HepG2 (cell line): Measurements from ENCODE around the gene KRTAP5-9. TPM values are rescaled to one million over a fixed set of nuclear protein-coding genes. Genes with fewer than 3 reads are reported as not detected.
A peak's percentile ranks its signal among the peaks of the same experiment; 100 is the strongest.
"Not testable (repeated sequence)": the region's sequence is repeated elsewhere in the genome, so short reads cannot be mapped to it uniquely, and the experiment has no call there.

Source experiments
- ARID5B ChIP-seq: IDR thresholded peaks from 2 replicates; pipeline ENCODE4 v1.4.0; 2020; ENCODE audit warnings: mild to moderate bottlenecking, missing genetic modification reagents
- HDAC2 ChIP-seq: sonication (generic); formaldehyde crosslinking; IDR thresholded peaks from 2 replicates; pipeline ENCODE4 v1.4.0; 2020; ENCODE audit warnings: missing genetic modification reagents
- HIC2 ChIP-seq: sonication (generic); formaldehyde crosslinking; IDR thresholded peaks from 2 replicates; pipeline ENCODE4 v1.9.0; 2022; ENCODE audit warnings: low read depth, missing genetic modification reagents
- KAT8 ChIP-seq: IDR thresholded peaks from 2 replicates; pipeline ENCODE4 v1.6.1; 2016; ENCODE audit warnings: missing genetic modification reagents, missing compliant biosample characterization
- MED1 ChIP-seq: sonication (generic); formaldehyde crosslinking; IDR thresholded peaks from 2 replicates; pipeline ENCODE4 v1.4.0; 2020; ENCODE audit warnings: missing genetic modification reagents
- MEIS1 ChIP-seq: sonication (generic); formaldehyde crosslinking; IDR thresholded peaks from 2 replicates; pipeline ENCODE4 v1.9.0; 2021; ENCODE audit warnings: mild to moderate bottlenecking, missing genetic modification reagents, moderate library complexity, borderline replicate concordance
- MYPOP ChIP-seq: sonication (generic); formaldehyde crosslinking; IDR thresholded peaks from 2 replicates; pipeline ENCODE4 v1.8.1; 2023; ENCODE audit warnings: mild to moderate bottlenecking, moderate library complexity, missing genetic modification reagents
- NCOR1 ChIP-seq: fragments of 200-600 bp; sonication (generic); IDR thresholded peaks from 2 replicates; pipeline ENCODE4 v1.7.0; 2017; ENCODE audit warnings: antibody characterized with exemption, low read length, borderline replicate concordance
- NKX3-1 ChIP-seq: sonication (generic); formaldehyde crosslinking; IDR thresholded peaks from 2 replicates; pipeline ENCODE4 v1.5.0; 2020; ENCODE audit warnings: missing genetic modification reagents
- NONO ChIP-seq, 2 experiments: fragments of 450-650 bp in 1 of 2; sonication (generic) in 1 of 2; formaldehyde crosslinking in 1 of 2; IDR thresholded peaks in 1 of 2; conservative IDR thresholded peaks in 1 of 2; 2 replicates each; pipeline versions ENCODE4 v1.6.1 to v1.8.0; 2017 to 2022; ENCODE audit warnings: mild to moderate bottlenecking in 1 of 2, missing genetic modification reagents in 1 of 2, moderate library complexity in 1 of 2
- RXRB ChIP-seq: IDR thresholded peaks from 2 replicates; pipeline ENCODE4 v1.6.1; 2016; ENCODE audit warnings: borderline replicate concordance, missing genetic modification reagents, missing compliant biosample characterization
- SKI ChIP-seq: fragments of 450-650 bp; IDR thresholded peaks from one replicate; pipeline ENCODE4 v1.6.1; 2018; ENCODE audit warnings: mild to moderate bottlenecking; ENCODE audit not compliant: partially characterized antibody
- ZBTB20 ChIP-seq: sonication (generic); formaldehyde crosslinking; IDR thresholded peaks from 2 replicates; pipeline ENCODE4 v1.8.1; 2023; ENCODE audit warnings: missing genetic modification reagents, low read depth, mild to moderate bottlenecking, borderline replicate concordance
- ZMYM3 ChIP-seq: sonication (generic); formaldehyde crosslinking; IDR thresholded peaks from 2 replicates; pipeline ENCODE4 v1.5.1; 2020; ENCODE audit warnings: mild to moderate bottlenecking, missing genetic modification reagents
- ZMYM4 ChIP-seq: sonication (generic); formaldehyde crosslinking; IDR thresholded peaks from 2 replicates; pipeline ENCODE4 v1.8.1; 2023; ENCODE audit warnings: mild to moderate bottlenecking, missing genetic modification reagents
- ZNF451 ChIP-seq: sonication (generic); formaldehyde crosslinking; IDR thresholded peaks from 2 replicates; pipeline ENCODE4 v1.5.0; 2020; ENCODE audit warnings: mild to moderate bottlenecking, missing genetic modification reagents
- ZNF574 ChIP-seq: sonication (generic); formaldehyde crosslinking; IDR thresholded peaks from 2 replicates; pipeline ENCODE4 v1.4.0; 2020; ENCODE audit warnings: missing genetic modification reagents
- ZNF709 ChIP-seq: sonication (generic); formaldehyde crosslinking; IDR thresholded peaks from 2 replicates; pipeline ENCODE4 v1.5.0; 2020; ENCODE audit warnings: mild to moderate bottlenecking, missing genetic modification reagents
- polyA plus RNA-seq, 8 experiments: library from polyadenylated mRNA; depleted of rRNA in 3 of 8; stranded (reverse) in 7 of 8; unstranded in 1 of 8; fragments of >200 nt; fragmentation: Illumina TruSeq in 4 of 8; extraction: Trizol in 4 of 8; gene quantifications; 2 replicates each; pipeline versions ENCODE4 v1.2.1 to v1.2.3, GENCODE V29; 2011 to 2016; ENCODE audit warnings: low read depth in 4 of 8, missing spikeins in 1 of 8, mixed read lengths in 1 of 8; ENCODE audit not compliant: insufficient read depth in 1 of 8
- total RNA-seq, 5 experiments: library from RNA; depleted of rRNA; stranded (reverse); fragments of >200 nt; fragmentation: Illumina TruSeq; extraction: Trizol; gene quantifications; 2 replicates each; pipeline ENCODE4 v1.2.3, GENCODE V29; 2016; ENCODE audit warnings: low read depth in 1 of 5

Gene KRTAP5-9
- total and polyA plus RNA-seq, 2 of the 13 experiments (the other 11 are each of a cell fraction or from before 2014, with no cell fraction given), result 0.09 TPM; not detected in 1

- TF ChIP-seq KAT8 (CRISPR knock-in tag) (peak; percentile 23; the same call in 1 of the 2 replicates), ZNF709 (CRISPR knock-in tag) (0 out of 2 replicates have a peak, but pooled peaks have one; percentile 41), MEIS1 (0 out of 2 replicates have a peak, but pooled peaks have one; percentile 69), MED1 (peak; percentile 93), NKX3-1 (CRISPR knock-in tag) (0 out of 2 replicates have a peak, but pooled peaks have one; percentile 47), NCOR1 (peak; percentile 23; the same call in 1 of the 2 replicates), RXRB (peak; percentile 95), ARID5B (CRISPR knock-in tag) (peak; percentile 61), SKI (peak; percentile 50), ZMYM4 (CRISPR knock-in tag) (peak; percentile 16; the same call in 1 of the 2 replicates), ZMYM3 (CRISPR knock-in tag) (peak; percentile 57; the same call in 1 of the 2 replicates), ZNF574 (CRISPR knock-in tag) (peak; percentile 52), NONO (CRISPR knock-in tag; conservative IDR thresholded peaks at IDR 0.05) (0 out of 2 replicates have a peak, but pooled peaks have one; percentile 49), HDAC2 (CRISPR knock-in tag) (peak; percentile 33; the same call in 1 of the 2 replicates), ZBTB20 (peak; percentile 84; the same call in 1 of the 2 replicates), MYPOP (0 out of 2 replicates have a peak, but pooled peaks have one; percentile 36), HIC2 (CRISPR knock-in tag) (peak; percentile 34; the same call in 1 of the 2 replicates), ZNF451 (CRISPR knock-in tag) (0 out of 2 replicates have a peak, but pooled peaks have one; percentile 36)
- not testable (repeated sequence) for TF ChIP-seq NONO (IDR thresholded peaks at IDR 0.05)
These were observed 13.3 kb upstream of the KRTAP5-9 start (continued) for GRCh38 chr11:71534711-71535608.
